DOHH2 (cell line): Measurements from ENCODE around the gene KLHL6.

ENCODE experiments used
- H3F3A ChIP-seq: fragments of 200-600 bp; sonication (generic), shearing (Covaris generic); 2 replicates; pipeline ENCODE4 v1.6.0; 2016; ENCODE audit warnings: antibody characterized with exemption, mild to moderate bottlenecking; ENCODE audit not compliant: control insufficient read depth, insufficient read depth
- H3K27ac ChIP-seq: fragments of 200-600 bp; sonication (generic); 2 replicates; pipeline ENCODE4 v1.5.1; 2014; ENCODE audit warnings: low read depth, mild to moderate bottlenecking, low read length, moderate library complexity
- H3K27me3 ChIP-seq: fragments of 200-600 bp; sonication (generic); 2 replicates; pipeline ENCODE4 v1.6.1; 2014; ENCODE audit warnings: mild to moderate bottlenecking, low read length, mixed read lengths; ENCODE audit not compliant: control insufficient read depth
- H3K36me3 ChIP-seq: fragments of 200-600 bp; sonication (generic); 2 replicates; pipeline ENCODE4 v1.6.1; 2014; ENCODE audit warnings: mild to moderate bottlenecking, low read length, moderate library complexity, mixed read lengths; ENCODE audit not compliant: control insufficient read depth
- H3K4me1 ChIP-seq: fragments of 200-600 bp; sonication (generic); 2 replicates; pipeline ENCODE4 v1.6.1; 2014; ENCODE audit warnings: mild to moderate bottlenecking, low read length, mixed read lengths; ENCODE audit not compliant: control insufficient read depth
- H3K4me2 ChIP-seq: fragments of 200-600 bp; sonication (generic); 2 replicates; pipeline ENCODE4 v1.6.0; 2014; ENCODE audit warnings: mild to moderate bottlenecking, low read length, moderate library complexity
- H3K4me3 ChIP-seq: fragments of 200-600 bp; sonication (generic); 2 replicates; pipeline ENCODE4 v1.5.1; 2014; ENCODE audit warnings: mild to moderate bottlenecking, low read length, mixed read lengths
- H3K79me2 ChIP-seq: fragments of 200-600 bp; sonication (generic); 2 replicates; pipeline ENCODE4 v1.6.1; 2014; ENCODE audit warnings: mild to moderate bottlenecking, low read length, mixed read lengths; ENCODE audit not compliant: control insufficient read depth
- H3K9me2 ChIP-seq: fragments of 200-600 bp; sonication (generic); replicated peaks from 2 replicates; pipeline ENCODE4 v1.6.1; 2014; ENCODE audit warnings: mild to moderate bottlenecking, low read length, mixed read lengths; ENCODE audit not compliant: control insufficient read depth
- H3K9me3 ChIP-seq: fragments of 200-600 bp; sonication (generic); 2 replicates; pipeline ENCODE4 v1.6.1; 2014; ENCODE audit warnings: antibody characterized with exemption, low read length, mixed read lengths; ENCODE audit not compliant: control insufficient read depth, insufficient read depth
- H4K20me1 ChIP-seq: fragments of 200-600 bp; sonication (generic); 2 replicates; pipeline ENCODE4 v1.6.0; 2014; ENCODE audit warnings: low read depth, mild to moderate bottlenecking, antibody characterized with exemption, low read length, moderate library complexity; ENCODE audit not compliant: control insufficient read depth, insufficient read depth
- EZH2phosphoT487 ChIP-seq: fragments of 200-600 bp; sonication (generic); IDR thresholded peaks from 2 replicates; pipeline ENCODE4 v1.6.1; 2017; ENCODE audit warnings: borderline replicate concordance, mild to moderate bottlenecking, antibody characterized with exemption, low read length, moderate library complexity, mixed read lengths
- TF ChIP-seq, protein P1 (sequence below): fragments of 200-600 bp; sonication (generic); IDR thresholded peaks from one replicate; pipeline ENCODE4 v1.5.1; 2014; ENCODE audit warnings: antibody characterized with exemption, mild to moderate bottlenecking, low read depth, low read length; ENCODE audit not compliant: poor library complexity, severe bottlenecking

The KLHL6 gene

GRCh38 chr3:183519891-183520290 is 35.6 kb downstream of the KLHL6 start:
- Histone ChIP-seq H3F3A (peaks cover 41% of the 10 kb centered on the region), H3K9me2 (no peaks in the 10 kb centered on the region), H3K4me2 (peak overlapping the region; percentile 30), H3K27ac (peak overlapping the region; percentile 28; the same call in 1 of the 2 replicates), H4K20me1 (no peaks in the 10 kb centered on the region), H3K79me2 (peaks cover 88% of the 10 kb centered on the region), H3K27me3 (no peaks in the 10 kb centered on the region), H3K4me3 (no peak overlapping the region), H3K9me3 (no peaks in the 10 kb centered on the region), H3K4me1 (peaks cover 72% of the 10 kb centered on the region), H3K36me3 (peaks cover 87% of the 10 kb centered on the region)
- no peak for TF ChIP-seq EZH2phosphoT487
- TF ChIP-seq, protein P1, sequence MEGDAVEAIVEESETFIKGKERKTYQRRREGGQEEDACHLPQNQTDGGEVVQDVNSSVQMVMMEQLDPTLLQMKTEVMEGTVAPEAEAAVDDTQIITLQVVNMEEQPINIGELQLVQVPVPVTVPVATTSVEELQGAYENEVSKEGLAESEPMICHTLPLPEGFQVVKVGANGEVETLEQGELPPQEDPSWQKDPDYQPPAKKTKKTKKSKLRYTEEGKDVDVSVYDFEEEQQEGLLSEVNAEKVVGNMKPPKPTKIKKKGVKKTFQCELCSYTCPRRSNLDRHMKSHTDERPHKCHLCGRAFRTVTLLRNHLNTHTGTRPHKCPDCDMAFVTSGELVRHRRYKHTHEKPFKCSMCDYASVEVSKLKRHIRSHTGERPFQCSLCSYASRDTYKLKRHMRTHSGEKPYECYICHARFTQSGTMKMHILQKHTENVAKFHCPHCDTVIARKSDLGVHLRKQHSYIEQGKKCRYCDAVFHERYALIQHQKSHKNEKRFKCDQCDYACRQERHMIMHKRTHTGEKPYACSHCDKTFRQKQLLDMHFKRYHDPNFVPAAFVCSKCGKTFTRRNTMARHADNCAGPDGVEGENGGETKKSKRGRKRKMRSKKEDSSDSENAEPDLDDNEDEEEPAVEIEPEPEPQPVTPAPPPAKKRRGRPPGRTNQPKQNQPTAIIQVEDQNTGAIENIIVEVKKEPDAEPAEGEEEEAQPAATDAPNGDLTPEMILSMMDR, result no peak

DNA sequence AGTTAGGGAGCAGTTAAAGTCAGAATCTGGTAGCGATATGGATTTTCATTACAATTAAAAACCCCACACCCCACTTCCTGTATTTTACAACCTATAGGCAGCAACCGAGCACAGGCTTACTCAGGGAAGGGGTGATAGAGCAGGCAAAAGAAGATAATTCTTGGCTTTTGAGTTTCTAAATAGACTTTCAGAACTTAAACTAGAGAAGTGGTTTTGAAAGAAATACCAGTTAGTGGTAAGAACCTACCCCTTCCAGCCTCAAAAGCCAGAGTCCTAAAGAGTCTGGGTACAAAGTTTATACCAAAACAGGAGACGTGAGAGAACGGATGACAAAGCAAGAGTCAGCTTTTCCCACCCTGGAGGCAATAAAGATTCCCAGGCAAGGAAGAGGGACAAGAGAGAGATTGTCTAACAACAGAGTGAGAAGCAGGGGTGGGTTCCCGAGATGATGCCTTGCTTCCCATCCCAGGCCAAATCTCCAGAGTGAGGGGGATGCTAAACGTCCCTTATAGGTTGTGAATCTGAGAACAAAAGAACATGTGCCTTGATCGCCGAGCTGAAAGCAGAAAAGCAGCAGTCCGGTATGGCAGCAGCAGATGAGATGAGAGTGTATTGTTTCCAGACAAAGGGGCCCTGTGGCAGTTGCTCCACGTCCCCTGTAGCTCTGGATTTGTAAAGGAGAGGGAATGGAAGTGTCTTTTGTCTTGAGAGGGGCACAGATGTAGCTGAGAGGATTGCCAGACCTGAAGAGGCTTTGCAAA is 36.8 kb downstream of the KLHL6 start:
- Histone ChIP-seq H4K20me1 (no peaks in the 10 kb centered on the region), H3K9me3 (no peaks in the 10 kb centered on the region), H3K36me3 (peaks cover 83% of the 10 kb centered on the region), H3K4me2 (peak overlapping the region; percentile 63), H3K27ac (peak overlapping the region; percentile 89), H3K4me3 (peak overlapping the region; percentile 48), H3K79me2 (peaks cover 87% of the 10 kb centered on the region), H3K9me2 (no peaks in the 10 kb centered on the region), H3F3A (peaks cover 43% of the 10 kb centered on the region), H3K27me3 (no peaks in the 10 kb centered on the region), H3K4me1 (peaks cover 84% of the 10 kb centered on the region)
- TF ChIP-seq, protein P1, result no peak
- no peak for TF ChIP-seq EZH2phosphoT487

DNA sequence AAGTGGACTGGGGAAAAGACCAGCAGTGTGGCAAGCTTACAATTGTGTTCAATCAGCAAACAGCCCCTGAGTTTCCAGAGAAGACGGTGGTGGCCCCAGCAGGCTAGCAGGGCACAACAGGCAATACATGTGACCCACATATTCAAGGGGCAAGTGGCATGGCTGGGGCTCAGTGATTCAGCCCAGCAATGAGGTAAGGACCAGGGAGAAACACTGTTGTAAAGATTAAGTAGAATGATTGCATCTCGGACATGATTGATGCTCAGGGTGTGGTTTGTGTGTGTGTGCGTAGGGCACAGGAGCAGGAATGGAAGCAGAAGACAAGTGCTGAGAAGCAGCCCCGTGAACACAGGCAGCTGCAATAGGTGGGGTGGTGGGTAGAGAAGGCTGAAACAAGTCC is 37.9 kb downstream of the KLHL6 start:
- H3K4me2 ChIP-seq, result peak overlapping the region; percentile 63
- peaks cover 80% of the 10 kb centered on the region for H3K36me3 ChIP-seq
- H3K4me3 ChIP-seq, result peak overlapping the region; percentile 48
- no peaks in the 10 kb centered on the region for H3K27me3 ChIP-seq
- no peaks in the 10 kb centered on the region for H4K20me1 ChIP-seq
- H3K4me1 ChIP-seq, result peaks cover 89% of the 10 kb centered on the region
- TF ChIP-seq, protein P1, result no peak
- TF ChIP-seq EZH2phosphoT487, result no peak
- peak overlapping the region; percentile 89 for H3K27ac ChIP-seq
- peaks cover 48% of the 10 kb centered on the region for H3F3A ChIP-seq
- no peaks in the 10 kb centered on the region for H3K9me2 ChIP-seq
- no peaks in the 10 kb centered on the region for H3K9me3 ChIP-seq
- peaks cover 87% of the 10 kb centered on the region for H3K79me2 ChIP-seq
